ENCODE measurements around the gene ACSBG1. TPM values are rescaled to one million over a fixed set of nuclear protein-coding genes. Genes with fewer than 3 reads are reported as not detected.

The ACSBG1 gene
- total RNA-seq, 2 donors from 2014 or later, result 0.58 to 0.59 TPM

DNA sequence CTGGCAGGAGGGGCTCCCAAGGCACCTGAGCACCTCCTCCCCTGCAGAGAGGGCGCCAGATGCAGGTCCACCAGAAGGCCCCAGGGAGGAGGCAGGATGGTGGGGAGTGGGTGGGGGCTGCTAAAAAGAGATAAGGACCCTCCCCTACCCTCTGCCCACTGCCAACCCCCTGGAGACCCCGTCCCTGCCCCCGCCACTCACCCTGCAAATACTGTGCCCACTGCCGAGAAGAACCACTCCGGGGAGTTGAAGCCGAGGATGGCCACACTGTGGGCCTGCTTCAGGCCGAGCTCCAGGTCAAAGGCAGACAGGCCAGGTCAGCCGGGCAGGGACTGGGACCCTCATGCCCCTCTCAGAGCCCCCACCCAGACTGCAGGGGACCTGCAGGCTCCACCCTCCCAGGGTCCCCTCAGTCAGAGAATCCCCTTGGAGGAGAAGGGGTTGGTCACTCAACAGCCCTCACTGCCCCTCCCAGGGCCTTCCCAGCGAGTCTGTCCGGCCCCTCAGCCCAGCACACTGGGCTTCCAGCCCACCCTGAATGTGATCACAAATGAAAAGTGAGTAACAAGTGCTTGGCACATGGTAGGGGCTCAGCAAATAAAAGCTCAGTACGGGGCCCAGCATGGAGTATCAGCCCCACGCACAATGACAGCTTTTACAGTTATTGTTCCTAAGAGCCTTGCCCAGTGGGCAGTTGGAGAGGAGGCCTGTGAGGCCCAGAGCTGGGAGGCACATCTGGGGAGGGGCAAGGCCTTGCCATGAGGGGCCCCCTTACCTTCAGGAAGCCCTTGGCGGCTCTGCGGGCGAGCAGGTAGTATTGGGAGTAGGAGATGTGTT lies 40.4 kb downstream of the ACSBG1 start:
- TF ChIP-seq, protein P1, sequence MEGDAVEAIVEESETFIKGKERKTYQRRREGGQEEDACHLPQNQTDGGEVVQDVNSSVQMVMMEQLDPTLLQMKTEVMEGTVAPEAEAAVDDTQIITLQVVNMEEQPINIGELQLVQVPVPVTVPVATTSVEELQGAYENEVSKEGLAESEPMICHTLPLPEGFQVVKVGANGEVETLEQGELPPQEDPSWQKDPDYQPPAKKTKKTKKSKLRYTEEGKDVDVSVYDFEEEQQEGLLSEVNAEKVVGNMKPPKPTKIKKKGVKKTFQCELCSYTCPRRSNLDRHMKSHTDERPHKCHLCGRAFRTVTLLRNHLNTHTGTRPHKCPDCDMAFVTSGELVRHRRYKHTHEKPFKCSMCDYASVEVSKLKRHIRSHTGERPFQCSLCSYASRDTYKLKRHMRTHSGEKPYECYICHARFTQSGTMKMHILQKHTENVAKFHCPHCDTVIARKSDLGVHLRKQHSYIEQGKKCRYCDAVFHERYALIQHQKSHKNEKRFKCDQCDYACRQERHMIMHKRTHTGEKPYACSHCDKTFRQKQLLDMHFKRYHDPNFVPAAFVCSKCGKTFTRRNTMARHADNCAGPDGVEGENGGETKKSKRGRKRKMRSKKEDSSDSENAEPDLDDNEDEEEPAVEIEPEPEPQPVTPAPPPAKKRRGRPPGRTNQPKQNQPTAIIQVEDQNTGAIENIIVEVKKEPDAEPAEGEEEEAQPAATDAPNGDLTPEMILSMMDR (IDR thresholded peaks at IDR 0.05), result no peak
- no peak overlapping the region for H3K4me3 ChIP-seq
- H3K9me3 ChIP-seq, result no peaks in the 10 kb centered on the region
- intact Hi-C loops (cut with DNase I), result no loop called here
- no peaks in the 10 kb centered on the region for H3K4me1 ChIP-seq
- H3K27ac ChIP-seq, result no peak overlapping the region
- H3K36me3 ChIP-seq, result no peaks in the 10 kb centered on the region
- peak; percentile 16 for DNase-seq
- no peak overlapping the region for H3K9ac ChIP-seq (ENCODE audit: low read depth in 2 of 2, low read length in 2 of 2)
- no peaks in the 10 kb centered on the region for H3K27me3 ChIP-seq

GRCh38 chr15:78192826-78193594 lies 41.4 kb downstream of the ACSBG1 start:
- H3K27me3 ChIP-seq, result no peaks in the 10 kb centered on the region
- TF ChIP-seq, protein P1 (IDR thresholded peaks at IDR 0.05), result no peak
- no peak overlapping the region for H3K9ac ChIP-seq (ENCODE audit: low read depth in 2 of 2, low read length in 2 of 2)
- H3K36me3 ChIP-seq, result no peaks in the 10 kb centered on the region
- no peaks in the 10 kb centered on the region for H3K4me1 ChIP-seq
- no peaks in the 10 kb centered on the region for H3K9me3 ChIP-seq
- H3K4me3 ChIP-seq, result no peak overlapping the region
- intact Hi-C loops (cut with DNase I), result no loop called here
- peak; percentile 15 for DNase-seq
- H3K27ac ChIP-seq, result no peak overlapping the region

DNA sequence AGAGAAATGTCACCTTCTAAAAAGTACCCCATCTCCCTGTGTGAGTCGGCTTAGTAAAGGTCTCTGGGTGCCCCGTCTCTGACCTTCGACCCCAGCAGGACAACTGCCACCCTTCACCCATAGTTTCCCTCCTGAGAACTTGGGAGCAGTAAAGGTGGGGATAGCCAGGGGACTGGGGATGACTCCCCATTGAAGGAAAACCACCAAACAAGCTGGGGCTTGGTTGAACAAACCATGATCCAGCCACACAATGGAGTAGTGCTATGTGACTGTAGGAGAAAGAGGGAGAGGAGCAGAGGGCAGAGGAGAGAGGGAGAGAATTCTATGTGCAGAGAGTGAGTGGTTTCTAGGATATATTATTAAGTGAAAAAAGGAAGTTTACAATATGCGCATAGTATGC lies 51.5 kb downstream of the ACSBG1 start:
- intact Hi-C loops (cut with DNase I), result no loop called here
- no peak overlapping the region for H3K4me3 ChIP-seq
- H3K9ac ChIP-seq (ENCODE audit: low read depth in 2 of 2, low read length in 2 of 2), result no peak overlapping the region
- no peaks in the 10 kb centered on the region for H3K27me3 ChIP-seq
- no peaks in the 10 kb centered on the region for H3K9me3 ChIP-seq
- H3K27ac ChIP-seq, result no peak overlapping the region
- no peaks in the 10 kb centered on the region for H3K36me3 ChIP-seq
- DNase-seq, result no peak
- no peaks in the 10 kb centered on the region for H3K4me1 ChIP-seq
- TF ChIP-seq, protein P1 (IDR thresholded peaks at IDR 0.05), result no peak

GRCh38 chr15:78182336-78182700 lies 52.0 kb downstream of the ACSBG1 start:
- TF ChIP-seq, protein P1 (IDR thresholded peaks at IDR 0.05), result no peak
- no peaks in the 10 kb centered on the region for H3K9me3 ChIP-seq
- no peaks in the 10 kb centered on the region for H3K36me3 ChIP-seq
- H3K27ac ChIP-seq, result no peak overlapping the region
- no peak overlapping the region for H3K9ac ChIP-seq (ENCODE audit: low read depth in 2 of 2, low read length in 2 of 2)
- H3K4me3 ChIP-seq, result no peak overlapping the region
- intact Hi-C loops (cut with DNase I), result no loop called here
- no peaks in the 10 kb centered on the region for H3K4me1 ChIP-seq
- H3K27me3 ChIP-seq, result no peaks in the 10 kb centered on the region
- no peak for DNase-seq

- Histone ChIP-seq H3K9ac (ENCODE audit: low read depth in 2 of 2, low read length in 2 of 2) (no peak overlapping the region), H3K4me3 (no peak overlapping the region), H3K4me1 (no peaks in the 10 kb centered on the region), H3K27me3 (no peaks in the 10 kb centered on the region), H3K36me3 (no peaks in the 10 kb centered on the region), H3K9me3 (no peaks in the 10 kb centered on the region), H3K27ac (no peak overlapping the region)
- TF ChIP-seq, protein P1 (IDR thresholded peaks at IDR 0.05), result no peak
- DNase-seq, result peak; percentile 6
- intact Hi-C loops (cut with DNase I), result no loop called here
Observed at GRCh38 chr15:78179906-78180305, 54.5 kb downstream of the ACSBG1 start.

All from colonic mucosa (tissue), 4 donors.